ENCODE results near the gene CDK3. TPM values are rescaled to one million over a fixed set of nuclear protein-coding genes. Genes with fewer than 3 reads are reported as not detected.

Gene CDK3
- total RNA-seq, 1 experiment from 2014 or later, result 7.1 TPM

DNA sequence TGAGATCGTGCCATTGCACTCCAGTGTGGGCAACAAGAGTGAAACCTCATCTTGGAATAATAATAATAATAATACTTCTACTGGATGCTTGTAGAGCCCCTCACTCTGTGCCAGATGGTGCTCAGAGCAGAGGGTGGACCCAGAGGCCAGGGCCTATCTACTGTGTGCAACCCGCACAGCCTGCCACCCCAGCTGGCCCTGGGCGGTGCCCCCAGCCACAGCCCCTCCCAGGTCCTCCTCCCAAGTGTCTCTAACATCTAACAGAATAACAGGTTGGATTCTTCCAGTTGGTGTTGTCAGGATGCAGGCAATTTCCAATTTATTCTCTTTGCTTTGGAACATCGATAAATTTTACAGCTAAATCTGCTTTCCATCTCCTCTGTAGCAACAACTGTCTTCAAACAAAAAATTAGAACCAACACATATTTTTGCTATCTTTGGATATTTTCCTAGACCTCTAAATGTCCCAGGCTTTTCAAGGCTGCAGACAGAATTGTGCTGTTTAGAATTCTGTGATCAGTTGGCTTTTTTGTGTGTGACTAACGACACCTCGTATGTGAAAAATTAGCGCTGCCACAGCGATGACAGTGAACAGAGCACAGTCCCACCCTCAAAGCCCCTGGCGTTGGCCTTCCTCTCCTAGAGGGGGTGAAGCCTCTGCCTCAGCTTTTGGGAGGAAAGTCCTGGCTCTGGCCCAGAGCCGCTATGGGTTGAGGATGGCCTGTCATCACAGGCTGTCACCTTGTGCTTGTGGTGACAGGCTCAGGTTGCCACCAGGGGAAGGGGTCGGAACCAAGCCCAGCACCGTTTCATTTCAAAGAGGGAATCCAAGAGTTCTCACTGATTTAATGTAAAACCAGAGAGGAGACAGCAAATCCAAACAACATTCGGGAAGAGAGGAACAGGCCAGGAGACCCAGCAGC is 34.0 kb downstream of the CDK3 start:
- H4K20me1 ChIP-seq (ENCODE audit: insufficient read depth), result no peaks in the 10 kb centered on the region
- RAD21 ChIA-PET (ENCODE audit: low non-redundant PET in 1 of 2, low total read pairs in 2 of 2, uncharacterized antibody in 2 of 2, unreplicated experiment in 2 of 2), result no interaction called here
- POLR2A ChIA-PET, result no interaction called here
- no peaks in the 10 kb centered on the region for H3K27me3 ChIP-seq (ENCODE audit: insufficient read depth, low read length)
- BruUV-seq (replicated peaks), result no TSS peak
- no peak overlapping the region for H3K9ac ChIP-seq (ENCODE audit: low read length)
- CTCF ChIA-PET, result no interaction called here
- peaks cover 22 to 25% of the 10 kb centered on the region in 2 experiments for H3K4me1 ChIP-seq (ENCODE audit: control insufficient read depth in 1 of 2, insufficient read depth in 2 of 2, low read length in 2 of 2)
- H3K9me2 ChIP-seq (ENCODE audit: insufficient read depth), result no peaks in the 10 kb centered on the region
- intact Hi-C loops (cut with micrococcal nuclease), result no loop called here
- DNase-seq (ENCODE audit: low read depth, low spot score) (no peak), ATAC-seq (no peak)
- no peak overlapping the region for H2AFZ ChIP-seq (ENCODE audit: low read depth, low read length, poor library complexity, severe bottlenecking)
- no peak overlapping the region for H3K4me3 ChIP-seq (replicated peaks in 1 of 2; ENCODE audit: low read depth in 1 of 2, low read length in 2 of 2)
- peaks cover 15 to 16% of the 10 kb centered on the region in 2 experiments for H3K36me3 ChIP-seq (ENCODE audit: control insufficient read depth in 1 of 2, insufficient read depth in 2 of 2, low read length in 2 of 2)
- H3K27ac ChIP-seq (ENCODE audit: low read depth, low read length), result no peak overlapping the region
- TF ChIP-seq JUND (IDR thresholded peaks at IDR 0.05) (no peak), CEBPB (IDR thresholded peaks at IDR 0.05; ENCODE audit: low read depth) (no peak), POLR2AphosphoS5 (IDR thresholded peaks at IDR 0.05; ENCODE audit: low read depth, low read length) (no peak), TCF7L2 (IDR thresholded peaks at IDR 0.05; ENCODE audit: borderline replicate concordance, extremely low read depth, insufficient read depth, insufficient read length) (no peak)
- TF ChIP-seq, protein P1, sequence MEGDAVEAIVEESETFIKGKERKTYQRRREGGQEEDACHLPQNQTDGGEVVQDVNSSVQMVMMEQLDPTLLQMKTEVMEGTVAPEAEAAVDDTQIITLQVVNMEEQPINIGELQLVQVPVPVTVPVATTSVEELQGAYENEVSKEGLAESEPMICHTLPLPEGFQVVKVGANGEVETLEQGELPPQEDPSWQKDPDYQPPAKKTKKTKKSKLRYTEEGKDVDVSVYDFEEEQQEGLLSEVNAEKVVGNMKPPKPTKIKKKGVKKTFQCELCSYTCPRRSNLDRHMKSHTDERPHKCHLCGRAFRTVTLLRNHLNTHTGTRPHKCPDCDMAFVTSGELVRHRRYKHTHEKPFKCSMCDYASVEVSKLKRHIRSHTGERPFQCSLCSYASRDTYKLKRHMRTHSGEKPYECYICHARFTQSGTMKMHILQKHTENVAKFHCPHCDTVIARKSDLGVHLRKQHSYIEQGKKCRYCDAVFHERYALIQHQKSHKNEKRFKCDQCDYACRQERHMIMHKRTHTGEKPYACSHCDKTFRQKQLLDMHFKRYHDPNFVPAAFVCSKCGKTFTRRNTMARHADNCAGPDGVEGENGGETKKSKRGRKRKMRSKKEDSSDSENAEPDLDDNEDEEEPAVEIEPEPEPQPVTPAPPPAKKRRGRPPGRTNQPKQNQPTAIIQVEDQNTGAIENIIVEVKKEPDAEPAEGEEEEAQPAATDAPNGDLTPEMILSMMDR (IDR thresholded peaks at IDR 0.05 in 2 of 3, conservative IDR thresholded peaks at IDR 0.05 in 1 of 3; ENCODE audit: borderline replicate concordance in 1 of 3, insufficient read depth in 1 of 3, low read depth in 2 of 3, low read length in 2 of 3), result no peak
- TF ChIP-seq, protein P2, sequence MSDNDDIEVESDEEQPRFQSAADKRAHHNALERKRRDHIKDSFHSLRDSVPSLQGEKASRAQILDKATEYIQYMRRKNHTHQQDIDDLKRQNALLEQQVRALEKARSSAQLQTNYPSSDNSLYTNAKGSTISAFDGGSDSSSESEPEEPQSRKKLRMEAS (IDR thresholded peaks at IDR 0.05), result no peak
- H3K4me2 ChIP-seq (ENCODE audit: low read length), result no peak overlapping the region
- H3K79me2 ChIP-seq (ENCODE audit: insufficient read depth, low read length), result no peaks in the 10 kb centered on the region
- no peaks in the 10 kb centered on the region for H3K9me3 ChIP-seq (ENCODE audit: control insufficient read depth in 1 of 2, insufficient read depth in 1 of 2, low read depth in 1 of 2, low read length in 2 of 2)
